GM12874 (cell line): Measurements from ENCODE around the gene PAFAH1B1.

ENCODE experiments used
- TF ChIP-seq, protein P1 (sequence below): IDR thresholded peaks from 2 replicates; pipeline ENCODE4 v1.5.1; 2011; ENCODE audit warnings: low read depth, mild to moderate bottlenecking, control low read depth, low read length, moderate library complexity; ENCODE audit not compliant: insufficient read depth

PAFAH1B1 gene

DNA sequence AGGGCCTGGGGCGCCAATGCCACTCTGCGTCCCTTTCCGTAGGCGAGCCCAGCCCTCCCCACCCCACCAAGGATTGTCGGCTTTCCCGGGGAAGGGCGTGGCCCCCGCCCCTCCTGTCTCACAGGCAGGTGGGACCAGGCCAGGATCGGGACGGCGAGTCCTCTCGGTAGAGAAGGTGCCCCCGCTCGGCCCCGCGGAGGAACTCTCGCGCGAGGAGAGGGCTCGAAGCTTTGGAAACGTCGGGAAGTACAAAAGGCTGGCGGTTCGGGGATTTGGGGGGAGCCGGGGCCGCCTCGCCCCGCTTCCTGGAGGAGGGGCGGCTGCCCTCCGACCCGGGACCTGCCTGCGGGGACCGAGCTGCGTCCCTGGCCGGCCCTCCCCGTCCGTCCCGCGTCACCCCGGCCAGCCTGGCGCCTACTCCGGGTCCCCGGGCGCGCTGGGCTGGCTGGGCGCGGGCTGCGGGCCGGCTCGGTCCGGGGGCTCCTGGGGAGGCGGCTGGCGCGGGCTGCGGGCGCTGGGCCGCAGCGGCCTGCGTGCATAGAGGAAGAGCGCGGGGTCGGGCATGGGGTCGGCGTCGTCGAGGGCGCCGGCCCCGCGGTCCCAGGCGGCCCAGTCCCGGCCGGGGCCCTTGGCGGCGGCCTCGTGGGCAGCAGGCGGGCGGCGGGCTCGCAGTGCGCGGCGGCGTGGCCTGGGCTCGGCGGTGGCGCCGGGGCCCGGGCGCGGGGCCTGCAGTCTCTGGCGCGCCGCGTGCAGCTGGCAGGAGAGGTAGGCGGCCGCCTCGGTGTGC, 130.7 kb downstream of the PAFAH1B1 start:
- TF ChIP-seq, protein P1, sequence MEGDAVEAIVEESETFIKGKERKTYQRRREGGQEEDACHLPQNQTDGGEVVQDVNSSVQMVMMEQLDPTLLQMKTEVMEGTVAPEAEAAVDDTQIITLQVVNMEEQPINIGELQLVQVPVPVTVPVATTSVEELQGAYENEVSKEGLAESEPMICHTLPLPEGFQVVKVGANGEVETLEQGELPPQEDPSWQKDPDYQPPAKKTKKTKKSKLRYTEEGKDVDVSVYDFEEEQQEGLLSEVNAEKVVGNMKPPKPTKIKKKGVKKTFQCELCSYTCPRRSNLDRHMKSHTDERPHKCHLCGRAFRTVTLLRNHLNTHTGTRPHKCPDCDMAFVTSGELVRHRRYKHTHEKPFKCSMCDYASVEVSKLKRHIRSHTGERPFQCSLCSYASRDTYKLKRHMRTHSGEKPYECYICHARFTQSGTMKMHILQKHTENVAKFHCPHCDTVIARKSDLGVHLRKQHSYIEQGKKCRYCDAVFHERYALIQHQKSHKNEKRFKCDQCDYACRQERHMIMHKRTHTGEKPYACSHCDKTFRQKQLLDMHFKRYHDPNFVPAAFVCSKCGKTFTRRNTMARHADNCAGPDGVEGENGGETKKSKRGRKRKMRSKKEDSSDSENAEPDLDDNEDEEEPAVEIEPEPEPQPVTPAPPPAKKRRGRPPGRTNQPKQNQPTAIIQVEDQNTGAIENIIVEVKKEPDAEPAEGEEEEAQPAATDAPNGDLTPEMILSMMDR: no peak

DNA sequence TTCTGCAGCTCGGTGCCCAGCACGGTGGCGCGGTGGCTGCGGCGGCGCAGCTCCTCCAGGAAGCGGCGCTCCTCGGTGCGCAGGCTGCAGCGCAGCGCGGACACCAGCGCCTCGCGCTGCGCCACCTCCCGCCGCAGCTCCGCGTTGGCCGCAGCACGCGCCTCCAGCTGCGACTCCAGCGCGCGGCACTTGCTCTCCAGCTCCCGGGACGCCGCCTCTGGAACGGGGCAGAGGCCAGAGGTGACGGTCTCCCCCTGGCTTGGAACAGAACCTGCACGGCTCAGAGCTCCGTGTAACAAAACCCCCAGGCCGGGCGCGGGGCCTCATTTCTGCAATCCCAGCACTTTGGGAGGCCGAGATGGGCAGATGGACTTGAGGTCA, 131.3 kb downstream of the PAFAH1B1 start:
- TF ChIP-seq, protein P1: no peak

DNA sequence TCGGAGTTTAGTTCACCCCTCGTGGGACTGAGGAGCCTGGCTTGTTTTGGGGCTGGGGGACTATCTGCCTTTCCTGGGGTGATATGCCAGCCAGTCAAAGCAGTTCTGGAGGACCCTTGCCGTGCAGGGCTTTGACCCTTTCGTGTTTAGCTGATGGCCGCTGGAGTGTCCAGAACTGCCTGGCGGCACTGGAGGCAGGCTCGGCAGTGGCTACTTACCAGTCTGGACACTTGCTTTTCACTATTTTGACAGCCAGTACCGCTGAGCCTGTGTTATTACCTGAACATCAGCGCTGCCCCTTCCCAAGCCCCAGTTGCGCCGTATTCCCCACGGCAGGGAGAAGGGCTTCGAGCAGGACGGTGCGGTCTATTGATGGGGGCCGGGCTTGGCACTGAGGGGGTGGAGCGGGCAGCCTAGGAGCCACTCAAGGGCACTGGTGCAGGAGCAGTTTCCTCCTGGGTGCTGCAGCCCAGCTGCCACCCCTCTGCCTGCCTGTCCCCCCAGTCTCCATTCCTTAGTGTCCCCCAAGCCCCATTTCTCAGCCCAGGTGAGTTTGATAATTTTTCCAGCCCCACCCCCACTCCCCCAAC, 137.4 kb downstream of the PAFAH1B1 start:
- TF ChIP-seq, protein P1: no peak

DNA sequence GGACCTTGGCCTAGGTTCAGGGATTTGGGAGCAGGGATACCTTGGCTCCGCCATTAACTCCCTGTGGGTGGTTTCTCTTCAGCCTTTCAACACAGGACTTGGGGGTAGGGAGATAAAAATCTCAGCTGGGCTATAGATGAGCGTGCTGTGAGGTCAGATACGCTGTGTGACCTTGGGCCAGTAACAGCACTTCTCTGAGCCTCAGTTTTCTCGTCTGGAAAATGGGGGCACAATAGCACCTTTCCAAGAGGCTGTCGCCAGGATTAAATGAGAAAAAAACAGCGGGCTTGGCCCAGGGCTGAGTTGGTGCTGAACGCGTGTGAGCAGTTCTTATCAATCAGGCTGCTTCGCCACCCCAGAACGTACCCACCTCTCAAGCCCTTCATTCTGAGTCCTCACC, 138.4 kb downstream of the PAFAH1B1 start:
- TF ChIP-seq, protein P1: no peak

DNA sequence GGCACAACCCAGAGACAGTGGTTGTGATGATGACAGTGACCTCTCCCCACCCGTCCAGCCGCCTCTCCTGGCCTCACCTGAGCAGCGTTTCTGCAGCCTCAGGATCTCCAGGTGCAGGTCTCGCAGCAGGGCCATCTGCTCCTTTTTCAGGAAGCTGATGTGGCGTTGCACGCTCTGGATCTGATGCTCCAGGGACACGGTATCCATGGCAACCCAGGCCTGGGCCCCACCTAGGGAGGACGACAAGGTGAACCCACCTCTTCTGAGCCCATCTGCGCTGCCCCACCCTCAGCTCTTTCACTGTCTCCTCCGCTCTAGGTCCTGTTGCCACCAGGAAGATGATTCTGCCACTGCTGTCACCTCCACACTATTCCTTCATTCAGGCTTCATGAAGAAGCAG, 141.5 kb downstream of the PAFAH1B1 start:
- TF ChIP-seq, protein P1: no peak
